DMS114 treated with DMSO at 0.1 percent for 48 hours (cell line): ENCODE results near the gene SCG5.
"Not testable (repeated sequence)": the region's sequence is repeated elsewhere in the genome, so short reads cannot be mapped to it uniquely, and the experiment has no call there.

ENCODE experiments used
- DNase-seq: peaks from one replicate; lab custom pipeline; 2025; ENCODE audit not compliant: unreplicated experiment; lab: John Stamatoyannopoulos, UW

SCG5 gene, protein sequence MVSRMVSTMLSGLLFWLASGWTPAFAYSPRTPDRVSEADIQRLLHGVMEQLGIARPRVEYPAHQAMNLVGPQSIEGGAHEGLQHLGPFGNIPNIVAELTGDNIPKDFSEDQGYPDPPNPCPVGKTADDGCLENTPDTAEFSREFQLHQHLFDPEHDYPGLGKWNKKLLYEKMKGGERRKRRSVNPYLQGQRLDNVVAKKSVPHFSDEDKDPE

GRCh38 chr15:32641517-32642059 lies at the start of gene SCG5:
TSS of gene SCG5 (plus strand) at chr15:32641710. CDS start at chr15:32643593, 1,883 bp downstream.
- peak; percentile 42 for DNase-seq

GRCh38 chr15:32593151-32593550 lies 48.4 kb upstream of the SCG5 start, which contains the start of gene GOLGA8N:
TSS of gene GOLGA8N (plus strand) at chr15:32593456.
- not testable (repeated sequence) for DNase-seq

GRCh38 chr15:32609518-32609917 lies 32.0 kb upstream of the SCG5 start:
- DNase-seq: not testable (repeated sequence)

GRCh38 chr15:32610719-32611118 lies 30.8 kb upstream of the SCG5 start:
- DNase-seq: not testable (repeated sequence)

- DNase-seq: not testable (repeated sequence)
Observed at GRCh38 chr15:32614712-32615050, 26.8 kb upstream of the SCG5 start.

- not testable (repeated sequence) for DNase-seq
Observed at GRCh38 chr15:32615051-32615870, 26.2 kb upstream of the SCG5 start, which contains the start of gene ARHGAP11A. TSS of gene ARHGAP11A (plus strand) at chr15:32615504. CDS start at chr15:32616212, 708 bp downstream.

- not testable (repeated sequence) for DNase-seq
Observed at GRCh38 chr15:32615871-32616426, 25.6 kb upstream of the SCG5 start.

DNA sequence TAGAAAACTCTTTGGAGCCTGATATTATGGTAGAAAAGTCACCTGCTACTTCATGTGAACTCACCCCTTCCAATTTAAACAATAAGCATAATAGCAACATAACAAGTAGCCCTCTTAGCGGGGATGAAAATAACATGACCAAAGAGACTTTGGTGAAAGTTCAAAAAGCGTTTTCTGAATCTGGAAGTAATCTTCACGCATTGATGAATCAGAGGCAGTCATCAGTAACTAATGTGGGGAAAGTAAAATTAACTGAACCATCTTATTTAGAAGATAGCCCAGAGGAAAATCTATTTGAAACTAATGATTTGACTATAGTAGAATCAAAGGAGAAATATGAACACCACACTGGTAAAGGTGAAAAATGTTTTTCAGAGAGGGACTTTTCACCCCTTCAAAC lies 5.1 kb upstream of the SCG5 start:
- no peak for DNase-seq

GRCh38 chr15:32636908-32637567 lies 4.5 kb upstream of the SCG5 start:
- no peak for DNase-seq

GRCh38 chr15:32637704-32638103 lies 3.8 kb upstream of the SCG5 start:
- DNase-seq: no peak

GRCh38 chr15:32642667-32643435 lies 1.3 kb downstream of the SCG5 start:
- DNase-seq: no peak

GRCh38 chr15:32643907-32644445 lies 2.5 kb downstream of the SCG5 start:
- DNase-seq: no peak

GRCh38 chr15:32646291-32646690 lies 4.8 kb downstream of the SCG5 start:
- no peak for DNase-seq

DNA sequence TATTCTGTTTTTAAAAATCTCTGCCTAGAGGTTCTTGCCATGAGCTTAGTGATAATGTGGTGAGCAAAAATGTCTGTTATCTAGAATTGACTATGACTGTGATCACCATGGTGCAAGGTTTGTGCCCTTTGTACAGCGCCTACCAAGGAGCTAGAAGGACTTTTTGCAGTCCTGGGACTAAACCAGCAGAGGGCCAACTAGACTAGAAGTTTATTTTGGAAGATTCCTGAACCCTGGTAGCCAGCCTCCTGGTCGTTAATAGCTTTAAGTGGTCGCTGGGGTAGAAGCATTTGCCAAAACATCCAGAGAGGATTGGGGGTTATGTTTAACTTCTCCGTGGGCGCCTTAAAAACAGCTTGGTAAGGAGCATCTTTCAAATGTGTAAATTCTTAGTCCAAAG lies 7.8 kb downstream of the SCG5 start:
- no peak for DNase-seq

GRCh38 chr15:32651229-32651837 lies 9.8 kb downstream of the SCG5 start:
- DNase-seq: peak; percentile 19

DNA sequence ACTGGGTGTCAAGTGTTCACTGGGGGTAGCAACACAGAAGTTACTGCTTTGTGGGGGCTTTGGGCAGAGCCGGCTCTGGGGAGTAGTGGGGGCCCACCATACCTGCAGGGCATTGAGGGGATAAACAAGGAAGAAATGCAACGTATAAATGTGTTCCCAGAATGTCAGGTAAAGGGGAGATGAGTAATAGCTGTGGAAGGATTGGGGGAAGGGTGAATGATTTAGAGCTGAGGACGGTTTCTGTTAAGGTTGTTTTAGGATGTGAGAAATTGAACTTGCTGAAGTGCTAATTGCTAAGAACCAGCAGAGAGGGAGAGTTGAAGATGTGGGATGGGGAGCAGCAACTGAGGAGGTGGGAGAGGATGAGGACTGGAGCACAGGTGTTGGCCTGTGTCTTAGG lies 10.7 kb downstream of the SCG5 start:
- no peak for DNase-seq

DNA sequence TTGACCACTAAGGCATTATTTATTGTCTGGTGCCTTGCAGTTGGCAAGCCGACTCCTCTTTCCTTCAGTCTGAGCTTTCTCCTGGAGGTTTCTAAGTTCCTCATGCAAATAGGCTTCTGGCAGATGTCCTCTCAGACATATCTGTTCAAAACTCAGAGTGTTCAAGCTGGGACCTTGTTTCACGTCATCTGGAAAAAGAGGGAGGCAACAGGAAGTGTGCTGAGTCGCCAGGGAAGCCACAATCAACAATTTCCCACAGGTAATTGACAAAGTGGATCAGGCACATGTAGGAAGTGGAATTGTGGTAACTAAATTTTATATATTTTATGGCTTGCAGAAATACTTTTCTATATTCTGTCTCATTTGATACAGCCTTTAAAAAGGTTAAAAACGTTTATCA lies 14.6 kb downstream of the SCG5 start:
- no peak for DNase-seq

GRCh38 chr15:32656496-32656895 lies 15.0 kb downstream of the SCG5 start:
- no peak for DNase-seq

GRCh38 chr15:32657198-32657883 lies 15.8 kb downstream of the SCG5 start:
- DNase-seq: no peak
